IPS DF 6.9 (cell line): ENCODE results near the gene FBLN2.

Experiments used
- DNase-seq: peaks from one replicate; pipeline ENCODE4 v3.0.0-alpha.2; 2013; ENCODE audit warnings: low read depth, low spot score
- H3K27ac ChIP-seq: one replicate; pipeline ENCODE4 v1.5.1; 2013; ENCODE audit warnings: low read length, control low read depth
- H3K27me3 ChIP-seq: 2 replicates; pipeline ENCODE4 v1.6.1; 2013; ENCODE audit warnings: mild to moderate bottlenecking, low read length; ENCODE audit not compliant: control insufficient read depth, insufficient read depth
- H3K36me3 ChIP-seq: 2 replicates; pipeline ENCODE4 v1.6.1; 2013; ENCODE audit warnings: low read length; ENCODE audit not compliant: control insufficient read depth, insufficient read depth
- H3K4me1 ChIP-seq: 2 replicates; pipeline ENCODE4 v1.6.1; 2013; ENCODE audit warnings: low read length; ENCODE audit not compliant: control insufficient read depth, insufficient read depth
- H3K4me3 ChIP-seq: 2 replicates; pipeline ENCODE4 v1.5.1; 2013; ENCODE audit warnings: mild to moderate bottlenecking, low read length
- H3K9me3 ChIP-seq: 2 replicates; pipeline ENCODE4 v1.6.1; 2013; ENCODE audit warnings: low read length, inconsistent platforms; ENCODE audit not compliant: control insufficient read depth, insufficient read depth
- WGBS: extraction: QIAGEN DNeasy Blood & Tissue Kit; methylation state at CpG from one replicate; pipeline ENCODE4 v1.1.7; 2013; ENCODE audit warnings: mixed read lengths, missing lambda C conversion rate; ENCODE audit not compliant: insufficient read length, insufficient coverage; 5-methylcytosine and 5-hydroxymethylcytosine counted together

Gene FBLN2

GRCh38 chr3:13506239-13506638, 42.7 kb upstream of the FBLN2 start:
- Histone ChIP-seq H3K9me3 (no peaks in the 10 kb centered on the region), H3K27ac (no peak overlapping the region), H3K27me3 (no peaks in the 10 kb centered on the region), H3K36me3 (no peaks in the 10 kb centered on the region), H3K4me1 (no peaks in the 10 kb centered on the region), H3K4me3 (no peak overlapping the region)
- no peak for DNase-seq
- no CpG with 5 or more reads among the region's 1 CpG for WGBS

DNA sequence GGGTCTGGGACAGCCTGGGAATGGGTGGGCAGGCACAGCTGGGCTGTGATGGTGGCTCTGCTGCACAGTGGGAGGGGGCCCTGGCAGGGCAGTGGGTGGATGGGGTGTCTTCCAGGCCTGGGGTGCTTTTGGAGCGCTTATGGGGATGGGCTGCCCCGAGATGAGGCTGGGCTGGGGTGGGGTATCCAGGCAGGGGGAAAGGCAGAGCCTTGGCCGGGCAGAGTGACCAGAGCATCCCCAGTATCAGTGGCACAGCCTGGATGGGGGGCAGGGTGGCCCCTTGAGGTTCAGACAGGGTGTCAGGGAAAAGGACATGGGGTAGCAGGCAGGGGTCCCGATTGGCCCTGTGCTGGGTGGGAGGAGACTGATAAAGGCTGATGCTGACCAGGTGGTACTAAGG, 42.2 kb upstream of the FBLN2 start:
- Histone ChIP-seq H3K36me3 (no peaks in the 10 kb centered on the region), H3K27ac (no peak overlapping the region), H3K4me3 (no peak overlapping the region), H3K4me1 (no peaks in the 10 kb centered on the region), H3K27me3 (no peaks in the 10 kb centered on the region), H3K9me3 (no peaks in the 10 kb centered on the region)
- WGBS = no CpG with 5 or more reads among the region's 4 CpGs
- no peak for DNase-seq

- no CpG with 5 or more reads among the region's 3 CpGs for WGBS
- Histone ChIP-seq H3K27me3 (no peaks in the 10 kb centered on the region), H3K4me3 (no peak overlapping the region), H3K9me3 (no peaks in the 10 kb centered on the region), H3K36me3 (no peaks in the 10 kb centered on the region), H3K27ac (no peak overlapping the region), H3K4me1 (no peaks in the 10 kb centered on the region)
- no peak for DNase-seq
Measured at GRCh38 chr3:13507247-13507569, 41.7 kb upstream of the FBLN2 start.

- DNase-seq = no peak
Measured at GRCh38 chr3:13507570-13508339, 41.2 kb upstream of the FBLN2 start.

GRCh38 chr3:13508496-13508895, 40.4 kb upstream of the FBLN2 start:
- Histone ChIP-seq H3K27ac (no peak overlapping the region), H3K9me3 (no peaks in the 10 kb centered on the region), H3K4me1 (no peaks in the 10 kb centered on the region), H3K4me3 (no peak overlapping the region), H3K27me3 (no peaks in the 10 kb centered on the region), H3K36me3 (no peaks in the 10 kb centered on the region)
- DNase-seq = no peak
- WGBS = no CpG with 5 or more reads among the region's 8 CpGs

More at GRCh38 chr3:13507570-13508339, 41.2 kb upstream of the FBLN2 start:
- no CpG with 5 or more reads among the region's 20 CpGs for WGBS
- H3K9me3 ChIP-seq = no peaks in the 10 kb centered on the region
- H3K4me3 ChIP-seq = no peak overlapping the region
- no peaks in the 10 kb centered on the region for H3K27me3 ChIP-seq
- H3K4me1 ChIP-seq = no peaks in the 10 kb centered on the region
- H3K27ac ChIP-seq = no peak overlapping the region
- no peaks in the 10 kb centered on the region for H3K36me3 ChIP-seq

- H3K27ac ChIP-seq = no peak overlapping the region
- no peak overlapping the region for H3K4me3 ChIP-seq
- H3K36me3 ChIP-seq = no peaks in the 10 kb centered on the region
- no peaks in the 10 kb centered on the region for H3K4me1 ChIP-seq
- H3K9me3 ChIP-seq = no peaks in the 10 kb centered on the region
- no CpG with 5 or more reads among the region's 15 CpGs for WGBS
- H3K27me3 ChIP-seq = no peaks in the 10 kb centered on the region
- no peak for DNase-seq
Measured at GRCh38 chr3:13509059-13509815, 39.7 kb upstream of the FBLN2 start.

DNA sequence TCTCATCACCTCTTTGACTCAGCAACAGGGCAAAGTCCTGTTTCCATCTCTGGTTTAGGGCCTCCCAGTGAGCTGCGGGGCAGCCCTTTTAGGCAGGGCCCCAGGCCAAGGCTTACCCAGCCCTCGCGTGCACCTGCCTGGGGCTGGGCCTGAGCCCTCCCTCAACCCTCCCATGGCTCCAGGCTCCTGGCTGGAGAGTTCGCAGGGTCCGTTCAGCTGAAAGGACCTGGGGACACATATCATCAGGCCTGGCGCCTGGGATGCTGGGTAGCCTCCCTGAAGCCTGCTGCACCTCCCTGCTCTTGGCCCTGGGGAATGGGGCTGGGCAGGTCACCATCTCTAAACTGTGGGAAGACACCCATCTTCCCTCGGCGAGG, 39.1 kb upstream of the FBLN2 start:
- Histone ChIP-seq H3K9me3 (no peaks in the 10 kb centered on the region), H3K4me3 (no peak overlapping the region), H3K4me1 (no peaks in the 10 kb centered on the region), H3K36me3 (no peaks in the 10 kb centered on the region), H3K27me3 (no peaks in the 10 kb centered on the region), H3K27ac (no peak overlapping the region)
- no peak for DNase-seq
- WGBS = no CpG with 5 or more reads among the region's 8 CpGs

DNA sequence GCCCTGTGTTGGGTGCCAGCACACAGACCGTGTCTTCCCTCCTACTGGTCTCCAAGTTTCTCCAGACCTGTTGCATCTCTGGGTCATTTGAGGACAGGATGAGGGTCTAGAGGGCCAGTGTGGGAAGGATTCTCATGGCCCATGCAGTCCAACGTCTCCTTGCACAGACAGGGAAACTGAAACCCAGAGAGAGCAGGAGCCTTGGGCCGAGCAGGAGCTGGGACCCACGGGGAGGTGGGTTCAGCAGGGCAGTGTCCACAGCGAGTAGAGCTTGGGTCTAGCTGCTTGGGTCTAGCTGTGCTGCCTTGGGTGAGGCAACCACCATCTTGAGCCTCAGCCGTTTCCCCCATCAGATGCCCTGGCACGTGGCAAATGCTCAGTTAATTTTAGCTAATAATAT, 36.5 kb upstream of the FBLN2 start:
- Histone ChIP-seq H3K4me3 (no peak overlapping the region), H3K36me3 (no peaks in the 10 kb centered on the region), H3K9me3 (no peaks in the 10 kb centered on the region), H3K27me3 (no peaks in the 10 kb centered on the region), H3K27ac (no peak overlapping the region), H3K4me1 (no peaks in the 10 kb centered on the region)
- no CpG with 5 or more reads among the region's 7 CpGs for WGBS
- DNase-seq = no peak

- no peaks in the 10 kb centered on the region for H3K36me3 ChIP-seq
- no CpG with 5 or more reads among the region's 20 CpGs for WGBS
- no peak overlapping the region for H3K4me3 ChIP-seq
- H3K27ac ChIP-seq = no peak overlapping the region
- no peak for DNase-seq
- H3K4me1 ChIP-seq = no peaks in the 10 kb centered on the region
- H3K9me3 ChIP-seq = no peaks in the 10 kb centered on the region
- H3K27me3 ChIP-seq = no peaks in the 10 kb centered on the region
Measured at GRCh38 chr3:13513051-13513912, 35.6 kb upstream of the FBLN2 start.

GRCh38 chr3:13513913-13514517, 34.9 kb upstream of the FBLN2 start:
- H3K27ac ChIP-seq = no peak overlapping the region
- no peaks in the 10 kb centered on the region for H3K9me3 ChIP-seq
- no peaks in the 10 kb centered on the region for H3K27me3 ChIP-seq
- no CpG with 5 or more reads among the region's 10 CpGs for WGBS
- H3K4me3 ChIP-seq = no peak overlapping the region
- no peaks in the 10 kb centered on the region for H3K4me1 ChIP-seq
- DNase-seq = no peak
- H3K36me3 ChIP-seq = no peaks in the 10 kb centered on the region
